Neutrophil (primary cell): Measurements from ENCODE around the gene HPDL.

Source experiments
- H3K27ac ChIP-seq: fragments of 200-600 bp; sonication (generic); 2 replicates; pipeline ENCODE4 v1.5.1; 2016; ENCODE audit warnings: mild to moderate bottlenecking, moderate library complexity
- H3K27me3 ChIP-seq: fragments of 200-600 bp; sonication (generic); 2 replicates; pipeline ENCODE4 v1.6.0; 2016; ENCODE audit warnings: mild to moderate bottlenecking
- H3K36me3 ChIP-seq: fragments of 200-600 bp; sonication (generic); 2 replicates; pipeline ENCODE4 v1.5.1; 2017
- H3K4me1 ChIP-seq, 2 experiments: fragments of 200-600 bp in 1 of 2; sonication (generic) in 1 of 2; 1 replicate in 1 of 2; 2 replicates in 1 of 2; pipeline versions ENCODE4 v1.5.1 to v1.6.1; 2013 to 2016; ENCODE audit warnings: low read depth in 1 of 2, low read length in 1 of 2, mild to moderate bottlenecking in 1 of 2, moderate library complexity in 1 of 2; ENCODE audit not compliant: control insufficient read depth in 1 of 2, insufficient read depth in 1 of 2
- H3K4me3 ChIP-seq, 2 experiments: fragments of 200-600 bp in 1 of 2; sonication (generic) in 1 of 2; 1 replicate in 1 of 2; 2 replicates in 1 of 2; pipeline ENCODE4 v1.5.1; 2013 to 2016; ENCODE audit warnings: low read depth in 1 of 2, low read length in 1 of 2, mild to moderate bottlenecking in 1 of 2, moderate library complexity in 1 of 2
- H3K9me3 ChIP-seq: fragments of 200-600 bp; sonication (generic); 2 replicates; pipeline ENCODE4 v1.5.1; 2016
- TF ChIP-seq, protein P1 (sequence below): fragments of 200-600 bp; sonication (generic); IDR thresholded peaks from 2 replicates; pipeline ENCODE4 v1.5.1; 2016; ENCODE audit warnings: antibody characterized with exemption

Gene HPDL

GRCh38 chr1:45370575-45370974, 43.9 kb downstream of the HPDL start:
- Histone ChIP-seq H3K9me3 (no peaks in the 10 kb centered on the region), H3K4me3 (no peak overlapping the region), H3K36me3 (no peaks in the 10 kb centered on the region), H3K4me1 (peaks cover 5 to 7% of the 10 kb centered on the region in 2 experiments), H3K27me3 (no peaks in the 10 kb centered on the region), H3K27ac (no peak overlapping the region)
- TF ChIP-seq, protein P1, sequence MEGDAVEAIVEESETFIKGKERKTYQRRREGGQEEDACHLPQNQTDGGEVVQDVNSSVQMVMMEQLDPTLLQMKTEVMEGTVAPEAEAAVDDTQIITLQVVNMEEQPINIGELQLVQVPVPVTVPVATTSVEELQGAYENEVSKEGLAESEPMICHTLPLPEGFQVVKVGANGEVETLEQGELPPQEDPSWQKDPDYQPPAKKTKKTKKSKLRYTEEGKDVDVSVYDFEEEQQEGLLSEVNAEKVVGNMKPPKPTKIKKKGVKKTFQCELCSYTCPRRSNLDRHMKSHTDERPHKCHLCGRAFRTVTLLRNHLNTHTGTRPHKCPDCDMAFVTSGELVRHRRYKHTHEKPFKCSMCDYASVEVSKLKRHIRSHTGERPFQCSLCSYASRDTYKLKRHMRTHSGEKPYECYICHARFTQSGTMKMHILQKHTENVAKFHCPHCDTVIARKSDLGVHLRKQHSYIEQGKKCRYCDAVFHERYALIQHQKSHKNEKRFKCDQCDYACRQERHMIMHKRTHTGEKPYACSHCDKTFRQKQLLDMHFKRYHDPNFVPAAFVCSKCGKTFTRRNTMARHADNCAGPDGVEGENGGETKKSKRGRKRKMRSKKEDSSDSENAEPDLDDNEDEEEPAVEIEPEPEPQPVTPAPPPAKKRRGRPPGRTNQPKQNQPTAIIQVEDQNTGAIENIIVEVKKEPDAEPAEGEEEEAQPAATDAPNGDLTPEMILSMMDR, result no peak

- Histone ChIP-seq H3K4me3 (no peak overlapping the region), H3K4me1 (peaks cover 5 to 7% of the 10 kb centered on the region in 2 experiments), H3K27ac (peak overlapping the region; percentile 53), H3K36me3 (no peaks in the 10 kb centered on the region), H3K27me3 (no peaks in the 10 kb centered on the region), H3K9me3 (no peaks in the 10 kb centered on the region)
- TF ChIP-seq, protein P1, result no peak
Observed at GRCh38 chr1:45373573-45373972, 46.9 kb downstream of the HPDL start.

GRCh38 chr1:45375104-45376090, 48.7 kb downstream of the HPDL start:
- H3K9me3 ChIP-seq, result no peaks in the 10 kb centered on the region
- H3K27me3 ChIP-seq, result no peaks in the 10 kb centered on the region
- TF ChIP-seq, protein P1, result no peak
- no peaks in the 10 kb centered on the region for H3K36me3 ChIP-seq
- H3K4me3 ChIP-seq, result no peak overlapping the region
- H3K27ac ChIP-seq, result no peak overlapping the region
- H3K4me1 ChIP-seq, result peaks cover 5 to 7% of the 10 kb centered on the region in 2 experiments

GRCh38 chr1:45378184-45378583, 51.5 kb downstream of the HPDL start:
- TF ChIP-seq, protein P1, result no peak
- Histone ChIP-seq H3K27ac (no peak overlapping the region), H3K36me3 (no peaks in the 10 kb centered on the region), H3K27me3 (no peaks in the 10 kb centered on the region), H3K4me1 (no peaks in the 10 kb centered on the region), H3K4me3 (no peak overlapping the region), H3K9me3 (no peaks in the 10 kb centered on the region)
